A673 (cell line): Measurements from ENCODE around the gene USP9X. TPM values are rescaled to one million over a fixed set of nuclear protein-coding genes. Genes with fewer than 3 reads are reported as not detected.

ENCODE experiments used
- BruUV-seq: library from RNA; stranded (reverse); fragments of 400-500 nt; replicated peaks from 2 replicates; lab custom pipeline; 2021; lab: Mats Ljungman, UMichigan
- CTCF ChIA-PET: fragments of 300-600 bp; sonication (Branson Sonifier 250); formaldehyde crosslinking; loops from one replicate; lab custom pipeline; 2022; ENCODE audit warnings: antibody characterized with exemption; lab: Charles Lee
- POLR2A ChIA-PET: fragments of 300-600 bp; sonication (Branson Sonifier 250); formaldehyde crosslinking; loops from one replicate; lab custom pipeline; 2022; ENCODE audit warnings: antibody characterized with exemption; ENCODE audit not compliant: low non-redundant PET; lab: Charles Lee
- DNase-seq: peaks from one replicate; pipeline ENCODE4 v3.0.0-alpha.2; 2015; ENCODE audit warnings: low spot score
- H3K27ac ChIP-seq: fragments of 200-600 bp; sonication (generic); 2 replicates; pipeline ENCODE4 v1.5.1; 2016; ENCODE audit warnings: mixed run types, low read depth, mild to moderate bottlenecking, mixed read lengths, antibody characterized with exemption, low read length; ENCODE audit not compliant: poor library complexity, severe bottlenecking
- H3K27me3 ChIP-seq: fragments of 200-600 bp; sonication (generic); replicated peaks from 2 replicates; pipeline ENCODE4 v1.6.1; 2017; ENCODE audit warnings: mixed run types, low read depth, mild to moderate bottlenecking, mixed read lengths, antibody characterized with exemption, low read length; ENCODE audit not compliant: insufficient read depth, poor library complexity
- H3K36me3 ChIP-seq: fragments of 200-600 bp; sonication (generic); 2 replicates; pipeline ENCODE4 v1.6.1; 2016; ENCODE audit warnings: mixed run types, mild to moderate bottlenecking, mixed read lengths, antibody characterized with exemption, low read length; ENCODE audit not compliant: insufficient read depth, poor library complexity, severe bottlenecking
- H3K4me1 ChIP-seq: fragments of 200-600 bp; sonication (generic); 2 replicates; pipeline ENCODE4 v1.6.1; 2017; ENCODE audit warnings: mixed run types, mild to moderate bottlenecking, mixed read lengths, antibody characterized with exemption, low read length; ENCODE audit not compliant: insufficient read depth, poor library complexity, severe bottlenecking
- H3K4me3 ChIP-seq: fragments of 200-600 bp; sonication (generic); 2 replicates; pipeline ENCODE4 v1.5.1; 2016; ENCODE audit warnings: low read depth, mixed run types, mild to moderate bottlenecking, mixed read lengths, low read length; ENCODE audit not compliant: poor library complexity, severe bottlenecking
- H3K9me3 ChIP-seq: fragments of 200-600 bp; sonication (generic); 2 replicates; pipeline ENCODE4 v1.6.1; 2016; ENCODE audit warnings: mixed run types, low read depth, mild to moderate bottlenecking, mixed read lengths, antibody characterized with exemption, low read length; ENCODE audit not compliant: poor library complexity, severe bottlenecking
- EZH2 ChIP-seq: fragments of 200-600 bp; sonication (generic); IDR thresholded peaks from 2 replicates; pipeline ENCODE4 v1.6.1; 2017; ENCODE audit warnings: borderline replicate concordance, low read depth, mild to moderate bottlenecking, mixed read lengths, antibody characterized with exemption, low read length; ENCODE audit not compliant: poor library complexity, severe bottlenecking
- intact Hi-C: fragments of 100-400 bp; cut with micrococcal nuclease; formaldehyde crosslinking; loops from one replicate; pipeline ENCODE4 v1.10.0; 2022; ENCODE audit not compliant: unreplicated experiment
- total RNA-seq: library from RNA; stranded (reverse); gene quantifications from 2 replicates; pipeline ENCODE4 v1.2.3, GENCODE V29; 2021
- TF ChIP-seq, protein P1 (sequence below): fragments of 300-800, 200-600 bp; sonication (generic); conservative IDR thresholded peaks from 2 replicates; pipeline ENCODE4 v1.5.1; 2017; ENCODE audit warnings: low read depth, mild to moderate bottlenecking, antibody characterized with exemption, low read length, moderate library complexity, mixed read lengths

USP9X gene
- total RNA-seq, 1 experiment from 2014 or later: 70.6 TPM

DNA sequence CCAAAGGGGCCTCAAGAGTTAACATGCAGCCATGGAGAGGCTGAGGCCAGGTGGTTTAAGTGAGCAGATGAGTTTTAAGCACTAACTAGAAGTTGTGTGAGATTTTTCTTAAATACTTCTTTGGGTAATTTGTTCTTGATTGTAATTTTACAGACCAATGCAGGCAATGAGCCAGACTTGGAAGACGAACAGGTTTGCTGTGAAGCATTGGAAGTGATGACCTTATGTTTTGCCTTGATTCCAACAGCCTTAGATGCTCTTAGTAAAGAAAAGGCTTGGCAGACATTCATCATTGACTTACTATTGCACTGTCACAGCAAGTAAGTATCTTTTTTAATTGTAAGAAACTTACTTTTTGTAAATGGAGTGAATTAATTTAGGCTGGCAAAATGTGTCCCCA, 103.9 kb downstream of the USP9X start:
- POLR2A ChIA-PET: no interaction called here
- H3K27ac ChIP-seq: no peak overlapping the region
- intact Hi-C loops: no loop called here
- no peaks in the 10 kb centered on the region for H3K4me1 ChIP-seq
- TF ChIP-seq, protein P1, sequence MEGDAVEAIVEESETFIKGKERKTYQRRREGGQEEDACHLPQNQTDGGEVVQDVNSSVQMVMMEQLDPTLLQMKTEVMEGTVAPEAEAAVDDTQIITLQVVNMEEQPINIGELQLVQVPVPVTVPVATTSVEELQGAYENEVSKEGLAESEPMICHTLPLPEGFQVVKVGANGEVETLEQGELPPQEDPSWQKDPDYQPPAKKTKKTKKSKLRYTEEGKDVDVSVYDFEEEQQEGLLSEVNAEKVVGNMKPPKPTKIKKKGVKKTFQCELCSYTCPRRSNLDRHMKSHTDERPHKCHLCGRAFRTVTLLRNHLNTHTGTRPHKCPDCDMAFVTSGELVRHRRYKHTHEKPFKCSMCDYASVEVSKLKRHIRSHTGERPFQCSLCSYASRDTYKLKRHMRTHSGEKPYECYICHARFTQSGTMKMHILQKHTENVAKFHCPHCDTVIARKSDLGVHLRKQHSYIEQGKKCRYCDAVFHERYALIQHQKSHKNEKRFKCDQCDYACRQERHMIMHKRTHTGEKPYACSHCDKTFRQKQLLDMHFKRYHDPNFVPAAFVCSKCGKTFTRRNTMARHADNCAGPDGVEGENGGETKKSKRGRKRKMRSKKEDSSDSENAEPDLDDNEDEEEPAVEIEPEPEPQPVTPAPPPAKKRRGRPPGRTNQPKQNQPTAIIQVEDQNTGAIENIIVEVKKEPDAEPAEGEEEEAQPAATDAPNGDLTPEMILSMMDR: no peak
- TF ChIP-seq EZH2: no peak
- no peak for DNase-seq
- CTCF ChIA-PET: no interaction called here
- peaks cover 24% of the 10 kb centered on the region for H3K36me3 ChIP-seq
- no peaks in the 10 kb centered on the region for H3K27me3 ChIP-seq
- H3K9me3 ChIP-seq: no peaks in the 10 kb centered on the region
- H3K4me3 ChIP-seq: no peak overlapping the region
- no TSS peak for BruUV-seq

DNA sequence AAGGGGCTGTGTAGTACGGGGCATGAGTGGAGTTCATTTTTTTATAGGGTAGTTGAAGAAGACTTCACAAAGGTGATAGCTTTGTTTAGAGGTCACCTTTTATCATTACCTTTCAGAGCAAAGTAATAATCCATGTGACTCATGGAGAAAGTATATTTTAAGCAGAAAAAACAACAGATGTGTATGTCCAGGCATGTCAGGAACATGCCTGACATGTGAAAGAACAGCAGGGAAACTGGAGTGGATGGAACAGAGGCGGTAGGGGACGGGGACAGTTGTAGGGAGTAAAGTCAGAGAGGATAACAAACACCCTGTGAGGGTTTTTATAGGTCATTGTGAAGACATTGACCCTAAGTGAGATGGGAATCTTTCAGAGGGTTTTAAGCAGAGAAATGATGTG, 107.6 kb downstream of the USP9X start:
- H3K4me1 ChIP-seq: no peaks in the 10 kb centered on the region
- no peaks in the 10 kb centered on the region for H3K9me3 ChIP-seq
- H3K27me3 ChIP-seq: no peaks in the 10 kb centered on the region
- ChIA-PET CTCF (no interaction called here), POLR2A (no interaction called here)
- BruUV-seq: no TSS peak
- intact Hi-C loops: no loop called here
- DNase-seq: no peak
- peaks cover 29% of the 10 kb centered on the region for H3K36me3 ChIP-seq
- no peak overlapping the region for H3K27ac ChIP-seq
- no peak for TF ChIP-seq EZH2
- TF ChIP-seq, protein P1: no peak
- H3K4me3 ChIP-seq: no peak overlapping the region

DNA sequence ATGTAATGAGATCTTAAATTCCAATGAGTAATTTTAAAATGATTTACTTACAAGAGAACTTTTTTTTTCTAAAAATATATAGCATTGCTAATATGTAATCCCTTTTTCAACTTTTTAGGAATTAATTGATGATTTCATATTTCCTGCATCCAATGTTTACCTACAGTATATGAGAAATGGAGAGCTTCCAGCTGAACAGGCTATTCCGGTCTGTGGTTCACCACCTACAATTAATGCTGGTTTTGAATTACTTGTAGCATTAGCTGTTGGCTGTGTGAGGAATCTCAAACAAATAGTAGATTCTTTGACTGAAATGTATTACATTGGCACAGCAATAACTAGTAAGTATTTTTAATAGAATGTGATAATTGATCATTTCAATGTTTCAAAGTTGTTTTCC, 113.2 kb downstream of the USP9X start:
- Histone ChIP-seq H3K4me3 (no peak overlapping the region), H3K27me3 (no peaks in the 10 kb centered on the region), H3K9me3 (no peaks in the 10 kb centered on the region), H3K36me3 (peaks cover 26% of the 10 kb centered on the region), H3K4me1 (no peaks in the 10 kb centered on the region), H3K27ac (no peak overlapping the region)
- no TSS peak for BruUV-seq
- CTCF ChIA-PET: no interaction called here
- intact Hi-C loops: no loop called here
- TF ChIP-seq, protein P1: no peak
- TF ChIP-seq EZH2: no peak
- no peak for DNase-seq
- POLR2A ChIA-PET: no interaction called here
